ENCODE results near the gene UBE3D.

DNA sequence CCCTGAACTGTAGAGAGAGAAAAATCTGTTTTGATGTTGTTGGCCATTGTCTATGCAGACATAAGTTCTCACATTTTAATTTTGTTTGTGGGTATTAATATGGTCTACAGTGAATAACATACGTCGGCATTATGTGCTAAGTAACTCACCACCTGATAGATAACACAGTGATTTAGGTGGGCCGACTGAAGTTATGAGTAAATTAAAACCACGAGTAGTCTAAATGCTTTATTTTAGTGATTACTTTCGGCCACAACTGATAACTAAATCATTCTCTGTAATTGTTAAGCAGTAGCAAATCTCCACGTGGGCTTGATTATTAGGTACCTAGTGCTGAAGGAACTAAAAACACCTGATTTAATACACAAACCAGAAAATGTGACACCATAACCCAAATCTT is 3.0 kb upstream of the UBE3D start:
- TF ChIP-seq POLR2A (IDR thresholded peaks at IDR 0.05): no peak
- TF ChIP-seq, protein P1, sequence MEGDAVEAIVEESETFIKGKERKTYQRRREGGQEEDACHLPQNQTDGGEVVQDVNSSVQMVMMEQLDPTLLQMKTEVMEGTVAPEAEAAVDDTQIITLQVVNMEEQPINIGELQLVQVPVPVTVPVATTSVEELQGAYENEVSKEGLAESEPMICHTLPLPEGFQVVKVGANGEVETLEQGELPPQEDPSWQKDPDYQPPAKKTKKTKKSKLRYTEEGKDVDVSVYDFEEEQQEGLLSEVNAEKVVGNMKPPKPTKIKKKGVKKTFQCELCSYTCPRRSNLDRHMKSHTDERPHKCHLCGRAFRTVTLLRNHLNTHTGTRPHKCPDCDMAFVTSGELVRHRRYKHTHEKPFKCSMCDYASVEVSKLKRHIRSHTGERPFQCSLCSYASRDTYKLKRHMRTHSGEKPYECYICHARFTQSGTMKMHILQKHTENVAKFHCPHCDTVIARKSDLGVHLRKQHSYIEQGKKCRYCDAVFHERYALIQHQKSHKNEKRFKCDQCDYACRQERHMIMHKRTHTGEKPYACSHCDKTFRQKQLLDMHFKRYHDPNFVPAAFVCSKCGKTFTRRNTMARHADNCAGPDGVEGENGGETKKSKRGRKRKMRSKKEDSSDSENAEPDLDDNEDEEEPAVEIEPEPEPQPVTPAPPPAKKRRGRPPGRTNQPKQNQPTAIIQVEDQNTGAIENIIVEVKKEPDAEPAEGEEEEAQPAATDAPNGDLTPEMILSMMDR (IDR thresholded peaks at IDR 0.05): no peak

Measured in testis (tissue), 2 donors.